K562 (cell line): ENCODE data around the gene DRGX.

Experiments
- CBX5 ChIP-seq: IDR thresholded peaks from 2 replicates; pipeline ENCODE4 v1.6.1; 2014; ENCODE audit warnings: low read depth, borderline replicate concordance
- TF ChIP-seq, protein P1 (sequence below): sonication (generic); formaldehyde crosslinking; IDR thresholded peaks from 2 replicates; pipeline ENCODE4 v1.8.0; 2022; ENCODE audit warnings: missing genetic modification reagents, mild to moderate bottlenecking, moderate library complexity, borderline replicate concordance
- TF ChIP-seq, protein P2 (sequence below): fragments of 250-450 bp; sonication (Bioruptor Pico); IDR thresholded peaks from 2 replicates; pipeline ENCODE4 v1.5.0; 2020; ENCODE audit warnings: mild to moderate bottlenecking, borderline replicate concordance

DNA sequence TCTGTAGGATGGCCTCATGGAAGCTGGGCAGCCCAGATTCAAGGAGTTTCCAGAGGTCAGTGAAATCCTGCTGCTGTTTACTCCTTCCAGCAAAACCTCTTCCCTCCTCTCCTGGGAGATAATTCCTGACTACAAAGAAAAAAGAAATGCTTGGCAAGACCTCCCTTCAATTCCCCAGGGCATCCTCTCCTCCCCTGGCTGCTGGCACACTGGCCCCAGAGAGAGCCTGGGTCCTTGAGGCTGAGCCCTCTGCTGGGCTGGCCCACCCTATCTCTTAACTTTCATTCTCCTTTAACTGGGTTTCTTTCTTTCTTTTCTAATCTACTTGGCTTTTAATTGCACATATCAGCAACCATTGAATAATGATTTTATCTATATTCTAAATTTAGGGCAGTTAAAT, 7.7 kb downstream of the DRGX start:
- no peak for TF ChIP-seq CBX5
- TF ChIP-seq, protein P1, sequence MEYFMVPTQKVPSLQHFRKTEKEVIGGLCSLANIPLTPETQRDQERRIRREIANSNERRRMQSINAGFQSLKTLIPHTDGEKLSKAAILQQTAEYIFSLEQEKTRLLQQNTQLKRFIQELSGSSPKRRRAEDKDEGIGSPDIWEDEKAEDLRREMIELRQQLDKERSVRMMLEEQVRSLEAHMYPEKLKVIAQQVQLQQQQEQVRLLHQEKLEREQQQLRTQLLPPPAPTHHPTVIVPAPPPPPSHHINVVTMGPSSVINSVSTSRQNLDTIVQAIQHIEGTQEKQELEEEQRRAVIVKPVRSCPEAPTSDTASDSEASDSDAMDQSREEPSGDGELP (CRISPR knock-in tag): no peak
- TF ChIP-seq, protein P2, sequence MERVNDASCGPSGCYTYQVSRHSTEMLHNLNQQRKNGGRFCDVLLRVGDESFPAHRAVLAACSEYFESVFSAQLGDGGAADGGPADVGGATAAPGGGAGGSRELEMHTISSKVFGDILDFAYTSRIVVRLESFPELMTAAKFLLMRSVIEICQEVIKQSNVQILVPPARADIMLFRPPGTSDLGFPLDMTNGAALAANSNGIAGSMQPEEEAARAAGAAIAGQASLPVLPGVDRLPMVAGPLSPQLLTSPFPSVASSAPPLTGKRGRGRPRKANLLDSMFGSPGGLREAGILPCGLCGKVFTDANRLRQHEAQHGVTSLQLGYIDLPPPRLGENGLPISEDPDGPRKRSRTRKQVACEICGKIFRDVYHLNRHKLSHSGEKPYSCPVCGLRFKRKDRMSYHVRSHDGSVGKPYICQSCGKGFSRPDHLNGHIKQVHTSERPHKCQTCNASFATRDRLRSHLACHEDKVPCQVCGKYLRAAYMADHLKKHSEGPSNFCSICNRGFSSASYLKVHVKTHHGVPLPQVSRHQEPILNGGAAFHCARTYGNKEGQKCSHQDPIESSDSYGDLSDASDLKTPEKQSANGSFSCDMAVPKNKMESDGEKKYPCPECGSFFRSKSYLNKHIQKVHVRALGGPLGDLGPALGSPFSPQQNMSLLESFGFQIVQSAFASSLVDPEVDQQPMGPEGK (CRISPR knock-in tag): no peak
